SK-N-SH (cell line): ENCODE measurements around the gene CDC42BPG. TPM values are rescaled to one million over a fixed set of nuclear protein-coding genes. Genes with fewer than 3 reads are reported as not detected.
A peak's percentile ranks its signal among the peaks of the same experiment; 100 is the strongest.

ENCODE experiments used
- CTCF ChIA-PET: fragments of 300-600, 350-600 bp; formaldehyde crosslinking; extraction: SDS; loops from one replicate; lab custom pipeline; 2021; lab: Yijun Ruan, JAX
- POLR2A ChIA-PET: fragments of 350-600 bp; sonication (Branson Sonifier 250); formaldehyde crosslinking; extraction: SDS; loops from one replicate; lab custom pipeline; 2020; ENCODE audit warnings: antibody characterized with exemption, inconsistent platforms; lab: Yijun Ruan, JAX
- DNase-seq: peaks from one replicate; pipeline ENCODE4 v3.0.0; 2012
- H2AFZ ChIP-seq: fragments of 200-600 bp; sonication (generic); 2 replicates; pipeline ENCODE4 v1.8.1; 2016; ENCODE audit warnings: antibody characterized with exemption, mild to moderate bottlenecking, low read depth
- H3F3A ChIP-seq: fragments of 200-600 bp; sonication (generic); replicated peaks from 2 replicates; pipeline ENCODE3; 2016; ENCODE audit warnings: antibody characterized with exemption, mild to moderate bottlenecking; ENCODE audit not compliant: insufficient read depth
- H3K27ac ChIP-seq, 2 experiments: fragments of 200-500 bp in 1 of 2; fragments of 200-600 bp in 1 of 2; sonication (Bioruptor generic) in 1 of 2; sonication (generic), shearing (Covaris generic) in 1 of 2; 2 replicates each; pipeline versions ENCODE4 v1.5.1 to v1.6.1; 2014 to 2016; ENCODE audit warnings: low read depth in 2 of 2, inconsistent platforms in 1 of 2, low read length in 1 of 2, mild to moderate bottlenecking in 1 of 2, mixed read lengths in 1 of 2
- H3K27me3 ChIP-seq: fragments of 200-600 bp; sonication (generic), shearing (Covaris generic); 2 replicates; pipeline ENCODE4 v1.6.1; 2016; ENCODE audit warnings: mixed run types; ENCODE audit not compliant: insufficient read depth
- H3K36me3 ChIP-seq, 2 experiments: fragments of 200-500 bp in 1 of 2; fragments of 200-600 bp in 1 of 2; sonication (Bioruptor generic) in 1 of 2; sonication (generic) in 1 of 2; replicated peaks in 1 of 2; 2 replicates each; pipeline versions ENCODE3 to v1.5.1; 2014 to 2016; ENCODE audit warnings: low read length in 1 of 2, mild to moderate bottlenecking in 1 of 2; ENCODE audit not compliant: insufficient read depth in 2 of 2, control insufficient read depth in 1 of 2
- H3K4me1 ChIP-seq, 2 experiments: fragments of 200-500 bp in 1 of 2; fragments of 200-600 bp in 1 of 2; sonication (Bioruptor generic) in 1 of 2; sonication (generic), shearing (Covaris generic) in 1 of 2; 2 replicates each; pipeline versions ENCODE4 v1.5.1 to v1.6.1; 2014 to 2016; ENCODE audit warnings: low read depth in 1 of 2, low read length in 1 of 2, mixed run types in 1 of 2; ENCODE audit not compliant: insufficient read depth in 2 of 2, control insufficient read depth in 1 of 2
- H3K4me2 ChIP-seq: fragments of 200-600 bp; sonication (generic), shearing (Covaris generic); 2 replicates; pipeline ENCODE4 v1.6.1; 2017; ENCODE audit warnings: mixed run types
- H3K4me3 ChIP-seq, 2 experiments: fragments of 200-500 bp in 1 of 2; fragments of 200-600 bp in 1 of 2; sonication (Bioruptor generic) in 1 of 2; sonication (generic), shearing (Covaris generic) in 1 of 2; 2 replicates each; pipeline versions ENCODE4 v1.5.1 to v1.8.1; 2014 to 2016; ENCODE audit warnings: low read depth in 2 of 2, inconsistent platforms in 1 of 2, low read length in 1 of 2, mild to moderate bottlenecking in 1 of 2, mixed read lengths in 1 of 2, moderate library complexity in 1 of 2
- H3K79me2 ChIP-seq: fragments of 200-600 bp; sonication (generic); 2 replicates; pipeline ENCODE4 v1.8.1; 2017; ENCODE audit warnings: mild to moderate bottlenecking; ENCODE audit not compliant: insufficient read depth
- H3K9ac ChIP-seq: fragments of 200-600 bp; sonication (generic); 2 replicates; pipeline ENCODE4 v1.6.1; 2017; ENCODE audit warnings: mixed run types
- H3K9me2 ChIP-seq: fragments of 200-600 bp; sonication (generic); 2 replicates; pipeline ENCODE4 v1.6.1; 2017; ENCODE audit warnings: mixed run types
- H3K9me3 ChIP-seq: fragments of 200-600 bp; sonication (generic); 2 replicates; pipeline ENCODE4 v1.6.1; 2017; ENCODE audit warnings: mixed run types, mild to moderate bottlenecking, moderate library complexity
- H4K20me1 ChIP-seq: fragments of 200-600 bp; sonication (generic); 2 replicates; pipeline ENCODE4 v1.6.1; 2017; ENCODE audit warnings: mild to moderate bottlenecking, mixed run types; ENCODE audit not compliant: insufficient read depth
- EP300 ChIP-seq, 2 experiments: IDR thresholded peaks; 2 replicates each; pipeline versions ENCODE4 v1.4.0 to v1.6.1; 2012; ENCODE audit warnings: borderline replicate concordance in 1 of 2, low read depth in 1 of 2, low read length in 1 of 2
- EZH2phosphoT487 ChIP-seq: fragments of 200-600 bp; sonication (generic); IDR thresholded peaks from 2 replicates; pipeline ENCODE4 v1.6.1; 2017; ENCODE audit warnings: low read depth, mixed run types, mild to moderate bottlenecking, antibody characterized with exemption, moderate library complexity, borderline replicate concordance
- FOSL2 ChIP-seq: IDR thresholded peaks from 2 replicates; pipeline ENCODE4 v1.4.0; 2012; ENCODE audit warnings: low read depth, mild to moderate bottlenecking, moderate library complexity, borderline replicate concordance
- FOXJ3 ChIP-seq: sonication (generic); formaldehyde crosslinking; IDR thresholded peaks from 2 replicates; pipeline ENCODE4 v1.5.1; 2020; ENCODE audit warnings: mild to moderate bottlenecking, missing genetic modification reagents
- GABPA ChIP-seq: IDR thresholded peaks from 2 replicates; pipeline ENCODE4 v1.4.0; 2012; ENCODE audit warnings: low read depth, mild to moderate bottlenecking
- JUND ChIP-seq: IDR thresholded peaks from 2 replicates; pipeline ENCODE4 v1.4.0; 2012
- MXI1 ChIP-seq: IDR thresholded peaks from 2 replicates; pipeline ENCODE4 v1.6.1; 2012; ENCODE audit warnings: mild to moderate bottlenecking, low read depth, low read length, improper control_type of control experiment
- NRF1 ChIP-seq: IDR thresholded peaks from 2 replicates; pipeline ENCODE4 v1.6.1; 2012; ENCODE audit warnings: low read depth, mild to moderate bottlenecking, low read length
- POLR2AphosphoS5 ChIP-seq: IDR thresholded peaks from 2 replicates; pipeline ENCODE4 v1.6.1; 2012; ENCODE audit warnings: low read depth, low read length
- SIN3A ChIP-seq: IDR thresholded peaks from 2 replicates; pipeline ENCODE4 v1.6.1; 2012; ENCODE audit warnings: low read depth, mild to moderate bottlenecking, low read length, moderate library complexity, borderline replicate concordance
- SMC3 ChIP-seq: IDR thresholded peaks from 2 replicates; pipeline ENCODE4 v1.6.1; 2012; ENCODE audit warnings: low read depth, low read length, improper control_type of control experiment
- TAF1 ChIP-seq: IDR thresholded peaks from 2 replicates; pipeline ENCODE4 v1.6.1; 2012; ENCODE audit warnings: low read depth, mild to moderate bottlenecking, low read length, moderate library complexity, borderline replicate concordance
- TCF12 ChIP-seq: IDR thresholded peaks from 2 replicates; pipeline ENCODE4 v1.4.0; 2012
- WGBS: methylation state at CpG from one replicate; pipeline ENCODE4 v1.1.6; 2017; ENCODE audit warnings: low lambda C conversion rate; 5-methylcytosine and 5-hydroxymethylcytosine counted together
- polyA plus RNA-seq, 3 experiments: library from polyadenylated mRNA; depleted of rRNA; stranded (reverse); fragments of >200 nt; gene quantifications; 2 replicates each; pipeline ENCODE4 v1.2.3, GENCODE V29; 2012
- TF ChIP-seq, protein P1 (sequence below): fragments of 150-350 bp; IDR thresholded peaks from 2 replicates; pipeline ENCODE4 v1.6.1; 2016; ENCODE audit warnings: mild to moderate bottlenecking, low read depth, low read length
- TF ChIP-seq, protein P2 (sequence below): fragments of 150-350 bp; IDR thresholded peaks from 2 replicates; pipeline ENCODE4 v1.6.1; 2017; ENCODE audit warnings: antibody characterized with exemption, low read length, low read depth, borderline replicate concordance
- TF ChIP-seq, protein P3 (sequence below): IDR thresholded peaks from 2 replicates; pipeline ENCODE4 v1.4.0; 2012; ENCODE audit warnings: low read depth
- TF ChIP-seq, protein P4 (sequence below): IDR thresholded peaks from 2 replicates; pipeline ENCODE4; 2012

Gene CDC42BPG
- polyA plus RNA-seq, 1 of the 3 experiments (the other 2 are of a cell fraction): 0.33 TPM

DNA sequence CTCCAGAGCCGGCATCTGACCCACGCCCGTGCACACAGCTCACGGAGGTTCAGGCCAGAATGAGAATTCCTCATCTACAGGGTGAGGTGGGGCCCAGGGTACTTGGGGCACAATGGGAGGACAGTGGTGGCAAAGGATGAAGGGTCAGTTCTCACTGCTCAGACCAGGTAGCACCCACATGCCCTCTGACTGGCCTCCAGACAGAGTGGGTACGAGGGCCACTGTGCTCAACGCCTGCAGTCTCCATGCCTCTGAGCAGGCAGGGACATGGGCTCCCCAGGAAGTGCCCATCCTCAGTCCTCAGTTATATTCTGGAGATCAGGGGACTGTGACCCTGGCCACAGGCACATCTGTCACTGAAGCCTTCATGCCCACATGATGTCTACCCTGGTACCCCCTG lies 13.0 kb upstream of the CDC42BPG start:
- 97% methylated on average over 4 of the region's 6 CpGs for whole genome bisulfite sequencing
- ChIA-PET POLR2A (interaction anchor here (2.4 kb wide), 1 partner anchor 21 kb away, joined by 8 read pairs; the partner anchor contains the start of gene EHD1), CTCF (interaction anchor here (0.8 to 3.9 kb wide), 6 partner anchors 9 to 169 kb away, joined by 3 to 18 read pairs (median 3); no protein-coding TSS in a partner anchor)
- no peak for DNase-seq
- Histone ChIP-seq H3K4me3 (no peak overlapping the region), H3F3A (peaks cover 11% of the 10 kb centered on the region), H3K4me2 (no peak overlapping the region), H3K36me3 (peaks cover 7 to 27% of the 10 kb centered on the region in 2 experiments), H3K27ac (no peak overlapping the region; a peak in 1 of 4 replicates), H3K4me1 (peaks cover 11 to 28% of the 10 kb centered on the region in 2 experiments; a peak in 3 of 4 replicates), H2AFZ (no peak overlapping the region)
- TF ChIP-seq JUND: no peak
- TF ChIP-seq, protein P1, sequence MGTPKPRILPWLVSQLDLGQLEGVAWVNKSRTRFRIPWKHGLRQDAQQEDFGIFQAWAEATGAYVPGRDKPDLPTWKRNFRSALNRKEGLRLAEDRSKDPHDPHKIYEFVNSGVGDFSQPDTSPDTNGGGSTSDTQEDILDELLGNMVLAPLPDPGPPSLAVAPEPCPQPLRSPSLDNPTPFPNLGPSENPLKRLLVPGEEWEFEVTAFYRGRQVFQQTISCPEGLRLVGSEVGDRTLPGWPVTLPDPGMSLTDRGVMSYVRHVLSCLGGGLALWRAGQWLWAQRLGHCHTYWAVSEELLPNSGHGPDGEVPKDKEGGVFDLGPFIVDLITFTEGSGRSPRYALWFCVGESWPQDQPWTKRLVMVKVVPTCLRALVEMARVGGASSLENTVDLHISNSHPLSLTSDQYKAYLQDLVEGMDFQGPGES: no peak
- TF ChIP-seq MXI1: no peak
- no peak for TF ChIP-seq SMC3
- TF ChIP-seq EP300 (IDR thresholded peaks at IDR 0.05; ENCODE audit: borderline replicate concordance in 1 of 2, low read depth in 1 of 2, low read length in 1 of 2): no peak
- TF ChIP-seq EZH2phosphoT487: no peak
- TF ChIP-seq POLR2AphosphoS5: no peak
- no peak for TF ChIP-seq GABPA
- TF ChIP-seq, all 33 proteins: peak for 0
- H4K20me1 ChIP-seq: peaks cover 10% of the 10 kb centered on the region; the same call in 1 of the 2 replicates
- peaks cover 46% of the 10 kb centered on the region for H3K79me2 ChIP-seq
- no peak overlapping the region for H3K9ac ChIP-seq
- no peaks in the 10 kb centered on the region for H3K9me3 ChIP-seq
- no peaks in the 10 kb centered on the region for H3K27me3 ChIP-seq
- no peaks in the 10 kb centered on the region for H3K9me2 ChIP-seq

DNA sequence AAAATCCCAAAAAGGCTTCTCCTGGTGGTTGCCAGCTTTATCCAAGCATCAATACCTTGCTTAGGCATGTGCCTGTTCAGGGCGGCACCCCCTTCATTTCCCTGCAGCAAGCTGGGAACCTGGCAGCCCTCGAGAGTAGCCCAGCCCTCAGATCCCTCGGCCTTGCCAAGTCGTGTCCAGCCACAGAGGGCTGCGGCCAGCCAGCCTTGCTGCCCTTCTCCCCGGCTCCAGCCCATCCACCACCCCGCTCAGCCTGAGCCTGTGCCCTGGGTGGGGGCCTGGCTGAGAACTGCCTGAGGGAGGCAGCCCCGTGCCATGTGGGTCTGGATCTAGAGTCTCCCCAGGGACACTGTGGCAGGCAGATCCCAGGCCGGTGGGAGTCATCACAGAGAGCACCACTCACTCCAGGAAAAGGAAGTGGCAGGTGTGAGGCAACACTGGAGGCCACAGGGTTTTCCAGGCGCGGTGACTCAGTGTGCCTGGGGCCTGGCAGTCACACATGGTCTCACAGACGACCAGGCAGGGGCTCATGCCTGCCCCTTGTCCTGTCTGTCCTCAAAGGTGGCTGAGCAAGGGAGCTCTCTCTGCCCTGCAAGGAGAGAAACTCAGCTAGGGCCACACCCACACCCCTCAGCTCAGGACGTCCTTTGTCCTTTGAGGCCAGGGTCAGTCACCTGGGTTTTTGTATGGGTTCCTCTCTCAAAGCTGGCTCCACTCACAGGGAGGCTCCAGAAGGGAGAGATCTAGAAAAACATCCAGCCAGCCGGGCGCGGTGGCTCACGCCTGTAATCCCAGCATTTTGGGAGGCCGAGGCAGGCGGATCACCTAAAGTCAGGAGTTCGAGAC lies 12.2 kb upstream of the CDC42BPG start:
- H3K27me3 ChIP-seq: no peaks in the 10 kb centered on the region
- TF ChIP-seq NRF1: no peak
- no peak for TF ChIP-seq EZH2phosphoT487
- TF ChIP-seq, protein P2, sequence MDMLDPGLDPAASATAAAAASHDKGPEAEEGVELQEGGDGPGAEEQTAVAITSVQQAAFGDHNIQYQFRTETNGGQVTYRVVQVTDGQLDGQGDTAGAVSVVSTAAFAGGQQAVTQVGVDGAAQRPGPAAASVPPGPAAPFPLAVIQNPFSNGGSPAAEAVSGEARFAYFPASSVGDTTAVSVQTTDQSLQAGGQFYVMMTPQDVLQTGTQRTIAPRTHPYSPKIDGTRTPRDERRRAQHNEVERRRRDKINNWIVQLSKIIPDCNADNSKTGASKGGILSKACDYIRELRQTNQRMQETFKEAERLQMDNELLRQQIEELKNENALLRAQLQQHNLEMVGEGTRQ: no peak
- TF ChIP-seq, protein P3, sequence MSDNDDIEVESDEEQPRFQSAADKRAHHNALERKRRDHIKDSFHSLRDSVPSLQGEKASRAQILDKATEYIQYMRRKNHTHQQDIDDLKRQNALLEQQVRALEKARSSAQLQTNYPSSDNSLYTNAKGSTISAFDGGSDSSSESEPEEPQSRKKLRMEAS: peak; percentile 67
- TF ChIP-seq SMC3: no peak
- peak; percentile 63; the same call in 1 of the 2 replicates for TF ChIP-seq FOSL2
- no peak for TF ChIP-seq GABPA
- TF ChIP-seq TAF1: no peak
- TF ChIP-seq TCF12: peak; percentile 66
- TF ChIP-seq FOXJ3 (CRISPR knock-in tag): no peak
- TF ChIP-seq, protein P4, sequence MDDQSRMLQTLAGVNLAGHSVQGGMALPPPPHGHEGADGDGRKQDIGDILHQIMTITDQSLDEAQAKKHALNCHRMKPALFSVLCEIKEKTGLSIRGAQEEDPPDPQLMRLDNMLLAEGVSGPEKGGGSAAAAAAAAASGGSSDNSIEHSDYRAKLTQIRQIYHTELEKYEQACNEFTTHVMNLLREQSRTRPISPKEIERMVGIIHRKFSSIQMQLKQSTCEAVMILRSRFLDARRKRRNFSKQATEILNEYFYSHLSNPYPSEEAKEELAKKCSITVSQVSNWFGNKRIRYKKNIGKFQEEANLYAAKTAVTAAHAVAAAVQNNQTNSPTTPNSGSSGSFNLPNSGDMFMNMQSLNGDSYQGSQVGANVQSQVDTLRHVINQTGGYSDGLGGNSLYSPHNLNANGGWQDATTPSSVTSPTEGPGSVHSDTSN: peak; percentile 12; the same call in 1 of the 2 replicates
- TF ChIP-seq SIN3A: no peak
- TF ChIP-seq MXI1: no peak
- no peak; the same call in 1 of the 2 replicates for TF ChIP-seq JUND
- H2AFZ ChIP-seq: no peak overlapping the region
- POLR2A ChIA-PET: interaction anchor here (2.4 kb wide), 1 partner anchor 22 kb away, joined by 8 read pairs; the partner anchor contains the start of gene EHD1
- H3K4me2 ChIP-seq: peak overlapping the region; percentile 66; the same call in 1 of the 2 replicates
- H3K4me3 ChIP-seq: no peak overlapping the region
- peaks cover 37% of the 10 kb centered on the region for H3K79me2 ChIP-seq
- no peaks in the 10 kb centered on the region for H3K9me3 ChIP-seq
- 74% methylated on average over 12 of the region's 20 CpGs for WGBS
- CTCF ChIA-PET: interaction anchor here (0.8 to 3.9 kb wide), 9 partner anchors 8 to 168 kb away, joined by 3 to 18 read pairs (median 3); partner anchors contain the start of gene PPP2R5B
- H3F3A ChIP-seq: peaks cover 6% of the 10 kb centered on the region
- no peaks in the 10 kb centered on the region for H3K9me2 ChIP-seq
- H4K20me1 ChIP-seq: 0 out of 2 replicates have a peak, but pooled peaks cover under 1% of the 10 kb centered on the region
- no peak for DNase-seq
- peak overlapping the region; percentile 2 to 80; a peak in 3 of 4 replicates for H3K27ac ChIP-seq
- H3K36me3 ChIP-seq: peaks cover 7 to 27% of the 10 kb centered on the region in 2 experiments
- H3K9ac ChIP-seq: peak overlapping the region; percentile 49; the same call in 1 of the 2 replicates
- peaks cover 11 to 28% of the 10 kb centered on the region in 2 experiments; a peak in 3 of 4 replicates for H3K4me1 ChIP-seq
